NCI-H82 treated with DMSO at 0.1 percent for 48 hours (cell line): Measurements from ENCODE around the gene GJB6.
"Not testable (repeated sequence)": the region's sequence is repeated elsewhere in the genome, so short reads cannot be mapped to it uniquely, and the experiment has no call there.

ENCODE experiments used
- DNase-seq: peaks from one replicate; lab custom pipeline; 2025; ENCODE audit not compliant: unreplicated experiment; lab: John Stamatoyannopoulos, UW

The GJB6 gene

GRCh38 chr13:20231839-20232555, at the start of gene GJB6:
TSS of gene GJB6 (minus strand) at chr13:20232319. CDS start at chr13:20223480, 8,839 bp downstream.
- DNase-seq, result no peak

DNA sequence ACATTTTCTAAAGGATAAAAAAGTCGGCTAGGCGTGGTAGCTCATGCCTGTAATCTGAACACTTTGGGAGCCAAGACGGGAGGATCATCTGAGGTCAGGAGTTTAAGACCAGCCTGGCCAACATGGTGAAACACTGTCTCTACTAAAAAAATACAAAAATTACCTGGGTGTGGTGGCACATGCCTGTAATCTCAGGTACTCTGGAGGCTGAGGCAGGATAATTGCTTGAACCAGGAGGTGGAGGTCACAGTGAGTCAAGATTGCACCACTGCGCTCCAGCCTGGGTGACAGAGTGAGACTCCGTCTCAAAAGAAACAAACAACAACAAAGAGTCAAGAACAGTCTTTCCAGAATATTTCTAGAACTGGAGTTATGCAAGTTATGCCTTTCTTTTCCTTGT, 44.8 kb upstream of the GJB6 start:
- DNase-seq, result not testable (repeated sequence)

- no peak for DNase-seq
Observed at GRCh38 chr13:20274466-20274865, 42.3 kb upstream of the GJB6 start.

GRCh38 chr13:20272588-20273171, 40.6 kb upstream of the GJB6 start:
- DNase-seq, result no peak

- no peak for DNase-seq
Observed at GRCh38 chr13:20272104-20272503, 40.0 kb upstream of the GJB6 start.

GRCh38 chr13:20271441-20271840, 39.3 kb upstream of the GJB6 start:
- no peak for DNase-seq

DNA sequence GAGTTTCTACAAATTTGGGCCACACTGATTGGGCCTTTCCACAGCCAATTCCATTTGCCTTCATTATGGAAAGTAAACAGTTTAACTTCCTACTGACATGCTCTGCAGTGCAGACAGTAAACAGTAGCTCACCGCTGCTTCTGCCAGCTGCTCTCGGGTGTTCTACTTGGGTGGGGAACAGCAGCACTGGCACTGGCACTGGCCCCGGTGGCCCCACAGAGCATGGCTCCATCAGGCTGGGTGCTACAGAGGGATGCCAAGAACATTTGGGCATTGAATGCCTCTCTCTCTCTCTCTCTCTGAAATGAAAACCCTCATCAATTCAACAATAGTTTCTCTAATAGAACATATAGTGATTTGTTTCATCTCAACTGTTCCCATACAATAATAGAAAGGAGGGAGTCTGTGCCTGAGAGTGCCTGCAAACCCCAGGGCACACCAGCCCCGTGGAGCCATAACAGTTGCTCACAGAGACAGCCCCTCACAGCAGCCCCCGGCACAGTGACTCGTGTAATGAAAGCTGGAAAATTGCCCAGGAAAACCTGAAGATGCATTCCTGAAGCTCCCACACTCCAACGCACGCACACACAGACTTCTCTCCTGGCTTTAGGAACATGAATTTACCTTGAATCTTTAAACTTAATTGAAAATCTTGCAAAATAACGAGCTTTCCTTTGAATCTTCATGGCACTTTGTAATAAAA, 38.2 kb upstream of the GJB6 start:
- DNase-seq, result no peak

GRCh38 chr13:20264271-20265018, 32.3 kb upstream of the GJB6 start:
- no peak for DNase-seq

- no peak for DNase-seq
Observed at GRCh38 chr13:20263393-20264044, 31.4 kb upstream of the GJB6 start.

GRCh38 chr13:20258963-20259288, 26.8 kb upstream of the GJB6 start:
- no peak for DNase-seq

DNA sequence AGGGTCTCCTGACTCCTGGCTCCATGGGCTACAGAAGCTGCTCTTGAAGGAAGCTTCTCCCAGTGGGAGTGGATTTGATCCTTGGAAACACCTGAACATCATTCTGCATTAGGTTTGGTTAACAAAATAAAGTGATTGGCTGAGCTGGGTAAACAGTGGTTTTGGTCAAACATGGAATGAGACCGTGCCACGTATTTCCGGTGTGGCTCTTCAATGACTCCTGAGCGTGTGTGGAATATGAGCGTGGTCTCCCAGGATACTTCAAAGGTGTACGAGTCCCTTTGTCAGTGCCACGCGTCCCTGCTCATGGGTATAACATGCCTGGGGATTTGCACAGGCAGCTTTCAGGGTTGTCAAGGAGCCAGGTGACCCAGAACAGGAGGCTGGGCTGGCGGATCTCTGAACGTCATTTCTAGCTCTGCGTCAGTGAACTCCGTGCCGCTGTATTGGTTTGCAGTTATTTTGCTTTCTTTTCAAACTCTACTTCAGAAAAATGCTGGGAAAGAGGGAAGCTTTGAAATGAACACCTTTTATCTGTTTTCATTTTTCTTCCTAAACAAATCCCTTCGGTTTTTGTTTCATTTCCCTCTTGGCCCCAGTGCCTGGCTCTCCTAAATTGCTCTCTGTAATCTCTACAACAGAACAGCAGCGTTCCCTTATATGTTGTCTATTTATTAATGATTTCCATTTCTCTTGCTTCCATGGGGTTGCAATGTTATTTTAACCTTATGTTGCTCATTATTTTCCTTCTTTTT, 26.3 kb upstream of the GJB6 start:
- no peak for DNase-seq

- DNase-seq, result no peak
Observed at GRCh38 chr13:20254076-20254475, 22.0 kb upstream of the GJB6 start.

DNA sequence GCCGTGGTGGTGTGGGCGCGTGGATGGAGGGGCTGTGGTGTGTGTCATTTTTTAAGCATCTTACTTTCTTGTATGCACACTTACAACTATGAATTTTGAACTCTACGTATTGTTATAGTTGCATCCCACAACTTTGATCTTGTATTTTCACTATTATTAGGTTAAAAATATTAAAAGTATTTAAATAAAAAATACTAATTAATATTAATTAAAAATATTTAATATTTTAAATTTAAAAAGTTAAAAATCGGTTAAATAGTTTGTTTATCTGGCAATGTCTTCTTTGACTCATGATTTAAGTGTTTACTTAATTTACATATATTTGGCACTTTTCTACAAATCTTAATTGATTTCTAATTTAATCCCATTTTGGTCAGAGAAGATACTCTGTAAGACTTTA, 17.8 kb upstream of the GJB6 start:
- no peak for DNase-seq

DNA sequence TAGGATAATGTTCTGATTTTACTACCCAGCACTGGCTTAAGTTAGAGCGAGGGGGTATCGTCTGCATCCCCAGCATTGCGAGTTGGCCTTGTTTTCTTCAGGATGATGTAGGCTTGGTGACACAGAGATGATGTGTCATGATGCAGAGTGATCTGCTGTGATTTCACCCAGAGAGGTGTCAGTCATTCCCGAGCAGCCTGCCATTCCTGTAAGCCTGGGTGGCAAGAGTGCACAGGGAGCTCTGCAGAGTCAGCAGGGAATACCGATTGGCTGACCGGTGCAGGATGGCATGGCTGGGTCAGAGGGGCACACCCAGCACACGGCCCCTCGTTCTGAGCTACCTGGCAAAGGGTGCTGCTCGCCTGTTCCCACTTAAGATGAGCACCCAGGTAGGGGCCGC, 15.8 kb upstream of the GJB6 start:
- DNase-seq, result no peak

GRCh38 chr13:20247403-20247802, 15.3 kb upstream of the GJB6 start:
- DNase-seq, result no peak

DNA sequence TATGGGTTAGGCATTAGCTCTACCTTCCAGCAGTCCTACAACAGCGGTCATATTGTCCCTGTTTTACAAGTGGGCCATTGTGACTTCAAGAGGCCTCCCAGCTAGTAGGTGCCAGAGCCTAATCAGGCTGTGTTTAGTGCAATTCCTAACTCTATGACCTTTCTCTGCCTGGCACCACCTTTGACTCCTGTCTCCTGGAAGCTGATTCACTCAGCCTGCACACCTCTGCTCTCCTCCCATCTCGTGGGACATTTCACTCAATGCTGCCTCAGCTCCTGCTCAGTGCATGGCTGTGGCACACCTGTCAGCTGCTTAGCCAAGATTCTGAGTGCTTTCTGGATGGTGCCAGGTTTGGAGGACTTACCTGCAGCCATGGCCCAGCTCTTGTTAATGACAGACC, 9.5 kb upstream of the GJB6 start:
- DNase-seq, result no peak

GRCh38 chr13:20239748-20240147, 7.6 kb upstream of the GJB6 start:
- no peak for DNase-seq

GRCh38 chr13:20232556-20233277, 598 bp upstream of the GJB6 start:
- no peak for DNase-seq

- DNase-seq, result no peak
Observed at GRCh38 chr13:20230913-20231838, 943 bp downstream of the GJB6 start.
